BLaER1 treated with 17β-estradiol and CSF1 and Interleukin-3, amounts not matched to agents 10 nM and 100 nM (cell line): Measurements from ENCODE around the gene TSPOAP1.

Source experiments
- H3K27ac ChIP-seq, 11 experiments: shearing (Covaris generic); formaldehyde crosslinking; 2 replicates each; pipeline ENCODE4 v1.8.1; 2022
- H3K27me3 ChIP-seq, 11 experiments: shearing (Covaris generic); formaldehyde crosslinking; 2 replicates each; pipeline ENCODE4 v1.8.1; 2022
- H3K36me3 ChIP-seq, 11 experiments: shearing (Covaris generic); formaldehyde crosslinking; 2 replicates each; pipeline ENCODE4 v1.8.1; 2022
- H3K4me1 ChIP-seq, 10 experiments: shearing (Covaris generic); formaldehyde crosslinking; 2 replicates each; pipeline ENCODE4 v1.8.1; 2022
- H3K4me2 ChIP-seq, 11 experiments: shearing (Covaris generic); formaldehyde crosslinking; 2 replicates each; pipeline ENCODE4 v1.8.1; 2022
- H3K4me3 ChIP-seq, 10 experiments: shearing (Covaris generic); formaldehyde crosslinking; 2 replicates each; pipeline ENCODE4 v1.8.1; 2022
- H3K9ac ChIP-seq, 11 experiments: shearing (Covaris generic); formaldehyde crosslinking; 2 replicates each; pipeline ENCODE4 v1.8.1; 2022
- H3K9me3 ChIP-seq, 11 experiments: shearing (Covaris generic); formaldehyde crosslinking; replicated peaks in 1 of 11; 2 replicates each; pipeline ENCODE4 v1.8.1; 2022
- H4K20me1 ChIP-seq, 11 experiments: shearing (Covaris generic); formaldehyde crosslinking; 2 replicates each; pipeline ENCODE4 v1.8.1; 2022
- Cebpa-rat ChIP-seq, 11 experiments: shearing (Covaris generic); IDR thresholded peaks; 2 replicates each; pipeline ENCODE4 v1.8.1; 2022

Gene TSPOAP1

DNA sequence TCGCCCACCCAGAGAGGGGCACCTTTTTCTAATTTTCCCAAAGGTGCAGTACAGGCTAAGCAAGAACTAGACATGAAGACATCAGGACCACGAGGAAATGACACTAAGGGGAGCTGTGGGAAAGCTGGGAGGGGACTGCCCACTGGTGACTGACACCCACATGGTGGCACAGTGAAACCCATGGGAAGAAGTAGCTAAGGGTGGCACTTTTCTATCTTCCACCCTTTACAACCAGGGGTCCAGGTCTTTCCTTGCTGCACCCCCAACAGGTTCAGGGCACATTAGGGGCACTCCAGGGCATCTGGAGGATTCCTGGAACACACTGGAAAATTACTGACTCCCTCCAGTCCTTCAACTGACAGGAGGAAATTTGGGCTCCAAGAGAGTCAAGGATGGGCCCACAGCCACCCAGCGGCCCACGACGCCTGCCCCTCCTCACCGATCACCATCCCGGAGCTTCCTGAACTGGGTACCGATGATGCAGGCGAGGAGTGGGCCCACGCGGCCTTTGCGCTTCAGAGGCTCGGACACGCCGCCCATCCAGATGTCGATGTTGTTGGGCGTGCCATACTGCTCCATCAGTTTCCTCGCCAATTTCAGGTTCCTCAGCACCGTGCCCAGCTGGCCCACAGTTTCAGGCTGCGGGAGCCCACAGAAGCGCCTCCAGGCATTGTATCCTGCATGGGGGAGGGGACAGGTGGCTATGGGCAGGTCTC, 57.2 kb downstream of the TSPOAP1 start:
- Histone ChIP-seq H3K9me3 (no peaks in the 10 kb centered on the region), H3K27me3 (no peaks in the 10 kb centered on the region), H3K9ac (no peak overlapping the region), H3K36me3 (no peaks in the 10 kb centered on the region), H3K4me2 (no peak overlapping the region), H3K27ac (no peak overlapping the region), H3K4me3 (no peak overlapping the region), H3K4me1 (peaks cover 0 to 5% (median 0%) of the 10 kb centered on the region in 10 experiments; a peak in 1 of 20 replicates), H4K20me1 (no peaks in the 10 kb centered on the region)
- no peak for TF ChIP-seq Cebpa-rat (IDR thresholded peaks at IDR 0.05)

DNA sequence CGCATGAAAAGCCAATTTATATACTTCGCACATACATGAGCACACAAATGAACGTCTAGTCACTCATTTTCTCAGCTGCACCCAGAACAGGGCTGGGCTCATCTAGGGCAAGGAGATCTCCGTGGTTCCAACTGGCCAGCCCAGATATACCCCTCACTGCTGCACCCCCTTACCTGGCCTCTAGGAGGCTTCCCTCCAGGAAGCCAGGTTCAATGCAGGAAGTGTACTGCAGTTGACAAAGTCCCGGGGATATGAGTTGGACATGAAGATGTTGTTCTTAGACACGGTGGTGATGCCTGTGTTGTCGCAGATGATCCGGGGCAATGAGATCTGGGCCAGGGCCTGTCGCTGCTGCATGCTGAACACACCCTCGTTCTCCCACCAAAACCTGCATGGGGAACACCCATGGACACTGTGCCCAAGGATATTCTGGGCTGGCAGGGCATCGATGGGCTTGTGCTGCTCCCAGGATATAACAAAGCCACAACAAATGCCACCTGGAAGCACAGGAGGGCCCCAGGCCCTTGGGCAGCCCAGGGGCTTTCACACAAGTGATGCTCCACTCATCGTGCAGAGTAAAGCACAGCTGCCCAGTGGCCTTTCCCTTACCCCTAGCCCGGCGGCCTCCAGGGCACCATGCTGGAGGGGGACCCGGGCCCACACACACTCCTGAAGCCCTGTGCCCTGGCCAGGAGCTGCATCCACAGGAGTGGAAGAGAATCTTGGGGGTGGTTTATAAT, 57.9 kb downstream of the TSPOAP1 start:
- Histone ChIP-seq H4K20me1 (no peaks in the 10 kb centered on the region), H3K4me2 (no peak overlapping the region), H3K27me3 (no peaks in the 10 kb centered on the region), H3K36me3 (no peaks in the 10 kb centered on the region), H3K9me3 (no peaks in the 10 kb centered on the region), H3K4me3 (no peak overlapping the region), H3K9ac (no peak overlapping the region), H3K27ac (no peak overlapping the region), H3K4me1 (0 out of 20 replicates have a peak, but pooled peaks cover 0 to 5% (median 0%) of the 10 kb centered on the region in 10 experiments)
- no peak for TF ChIP-seq Cebpa-rat (IDR thresholded peaks at IDR 0.05)

DNA sequence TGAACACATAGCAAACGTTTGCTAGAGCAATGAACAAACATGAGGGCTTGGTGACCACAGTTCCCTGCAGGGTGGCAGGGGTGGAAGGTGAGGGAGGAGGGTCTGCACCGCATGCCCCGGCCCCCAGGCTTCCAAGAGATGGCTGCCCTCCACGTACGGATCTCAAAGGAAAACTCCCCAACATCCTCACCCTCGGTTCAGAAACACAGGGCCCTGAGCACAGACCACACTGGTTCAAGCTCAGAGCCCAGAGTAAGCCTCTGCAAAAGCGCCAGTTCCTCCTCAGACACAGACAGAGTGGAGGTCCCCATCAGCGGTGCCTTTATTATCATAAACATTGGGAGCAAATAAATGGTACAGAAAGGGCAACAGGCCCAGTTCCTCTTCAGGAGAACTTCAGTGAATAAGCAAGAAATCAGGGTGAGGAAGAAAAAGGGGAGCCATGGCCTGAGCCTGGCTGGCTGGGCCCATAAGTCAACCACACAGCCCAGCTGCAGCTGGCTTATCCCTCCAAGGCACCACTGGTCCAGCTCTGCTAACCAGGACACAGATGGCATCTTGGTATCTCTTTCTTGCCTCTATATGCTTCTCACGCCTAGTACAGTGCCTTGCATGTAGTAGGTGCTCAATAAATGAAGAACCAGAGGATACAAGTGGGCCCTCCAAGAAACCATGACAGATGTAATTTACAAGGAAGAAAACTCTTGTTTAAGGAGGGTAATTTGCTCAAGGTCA, 58.9 kb downstream of the TSPOAP1 start:
- H3K9me3 ChIP-seq = 0 out of 22 replicates have a peak, but pooled peaks cover 0 to 5% (median 0%) of the 10 kb centered on the region in 11 experiments
- H3K4me2 ChIP-seq = no peak overlapping the region
- H3K27me3 ChIP-seq = no peaks in the 10 kb centered on the region
- no peak overlapping the region for H3K9ac ChIP-seq
- no peak for TF ChIP-seq Cebpa-rat (IDR thresholded peaks at IDR 0.05)
- no peaks in the 10 kb centered on the region for H3K36me3 ChIP-seq
- 0 out of 20 replicates have a peak, but pooled peaks cover 0 to 5% (median 0%) of the 10 kb centered on the region in 10 experiments for H3K4me1 ChIP-seq
- no peak overlapping the region for H3K4me3 ChIP-seq
- H4K20me1 ChIP-seq = no peaks in the 10 kb centered on the region
- H3K27ac ChIP-seq = no peak overlapping the region

DNA sequence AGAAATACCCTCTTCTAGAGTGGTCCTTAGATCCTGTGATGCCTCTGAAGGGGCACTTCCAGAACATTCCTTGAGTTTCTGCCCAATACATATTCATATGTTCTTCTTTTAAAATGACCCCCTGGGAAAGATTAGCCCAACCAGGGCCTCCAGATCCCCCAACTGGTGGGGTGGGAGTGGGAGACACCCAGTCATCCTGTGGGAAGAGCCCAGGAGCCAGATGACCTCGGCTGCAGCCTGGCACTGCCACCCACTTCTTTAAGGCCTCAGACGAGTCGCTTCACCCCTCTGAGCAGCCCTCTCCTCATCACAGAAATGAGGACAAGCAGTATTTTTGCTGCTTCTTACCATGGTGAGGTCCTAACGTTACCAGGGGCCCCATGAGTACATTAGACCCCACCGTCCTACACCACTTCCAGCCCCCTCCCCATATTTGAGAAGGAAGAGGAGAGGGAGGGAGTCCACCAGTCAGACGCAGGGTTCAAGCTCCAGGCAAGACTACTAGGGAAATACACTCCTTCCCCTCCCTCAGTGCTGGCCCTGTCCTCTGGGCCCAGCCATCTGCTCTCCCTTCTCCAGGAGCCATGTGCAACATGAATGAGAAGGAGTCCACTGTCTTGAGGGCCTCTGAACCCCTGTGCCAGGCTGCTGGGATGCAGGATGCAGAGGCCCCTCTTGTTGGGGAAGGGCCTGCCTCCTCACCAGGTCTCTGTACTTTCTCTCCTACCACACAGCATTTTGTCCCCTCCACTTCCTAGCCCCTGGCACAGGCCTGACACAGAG, 59.6 kb downstream of the TSPOAP1 start:
- Histone ChIP-seq H3K4me3 (no peak overlapping the region), H4K20me1 (no peaks in the 10 kb centered on the region), H3K27ac (no peak overlapping the region), H3K27me3 (no peaks in the 10 kb centered on the region), H3K36me3 (no peaks in the 10 kb centered on the region), H3K4me2 (no peak overlapping the region), H3K9ac (no peak overlapping the region), H3K9me3 (0 out of 22 replicates have a peak, but pooled peaks cover 0 to 7% (median 0%) of the 10 kb centered on the region in 11 experiments), H3K4me1 (0 out of 20 replicates have a peak, but pooled peaks cover 0 to 5% (median 0%) of the 10 kb centered on the region in 10 experiments)
- TF ChIP-seq Cebpa-rat (IDR thresholded peaks at IDR 0.05) = no peak

DNA sequence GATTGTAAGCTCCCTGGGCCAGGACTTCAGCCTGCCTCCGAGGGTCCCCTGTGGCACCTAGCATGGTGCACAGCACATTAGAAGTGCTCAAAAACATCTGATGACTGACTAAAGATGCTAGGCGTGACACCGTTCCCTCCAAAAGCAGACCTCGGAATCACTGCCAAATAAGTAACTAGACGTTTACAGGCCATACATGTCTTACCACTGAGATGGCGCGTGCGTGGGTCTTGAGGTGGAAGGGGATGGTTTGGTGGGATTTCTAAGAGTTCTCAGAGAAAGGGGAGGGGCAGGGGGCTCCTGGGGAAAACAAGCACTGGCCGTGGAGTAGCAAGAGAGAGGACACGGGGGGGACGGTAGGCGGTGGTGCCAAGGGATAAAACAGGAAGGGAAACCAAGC, 60.3 kb downstream of the TSPOAP1 start:
- H3K9me3 ChIP-seq = 0 out of 22 replicates have a peak, but pooled peaks cover 0 to 7% (median 0%) of the 10 kb centered on the region in 11 experiments
- no peak for TF ChIP-seq Cebpa-rat (IDR thresholded peaks at IDR 0.05)
- H3K4me2 ChIP-seq = no peak overlapping the region
- H3K27ac ChIP-seq = no peak overlapping the region
- no peaks in the 10 kb centered on the region for H3K36me3 ChIP-seq
- H3K4me3 ChIP-seq = no peak overlapping the region
- H4K20me1 ChIP-seq = no peaks in the 10 kb centered on the region
- 0 out of 20 replicates have a peak, but pooled peaks cover 0 to 3% (median 0%) of the 10 kb centered on the region in 10 experiments for H3K4me1 ChIP-seq
- no peaks in the 10 kb centered on the region for H3K27me3 ChIP-seq
- no peak overlapping the region for H3K9ac ChIP-seq

DNA sequence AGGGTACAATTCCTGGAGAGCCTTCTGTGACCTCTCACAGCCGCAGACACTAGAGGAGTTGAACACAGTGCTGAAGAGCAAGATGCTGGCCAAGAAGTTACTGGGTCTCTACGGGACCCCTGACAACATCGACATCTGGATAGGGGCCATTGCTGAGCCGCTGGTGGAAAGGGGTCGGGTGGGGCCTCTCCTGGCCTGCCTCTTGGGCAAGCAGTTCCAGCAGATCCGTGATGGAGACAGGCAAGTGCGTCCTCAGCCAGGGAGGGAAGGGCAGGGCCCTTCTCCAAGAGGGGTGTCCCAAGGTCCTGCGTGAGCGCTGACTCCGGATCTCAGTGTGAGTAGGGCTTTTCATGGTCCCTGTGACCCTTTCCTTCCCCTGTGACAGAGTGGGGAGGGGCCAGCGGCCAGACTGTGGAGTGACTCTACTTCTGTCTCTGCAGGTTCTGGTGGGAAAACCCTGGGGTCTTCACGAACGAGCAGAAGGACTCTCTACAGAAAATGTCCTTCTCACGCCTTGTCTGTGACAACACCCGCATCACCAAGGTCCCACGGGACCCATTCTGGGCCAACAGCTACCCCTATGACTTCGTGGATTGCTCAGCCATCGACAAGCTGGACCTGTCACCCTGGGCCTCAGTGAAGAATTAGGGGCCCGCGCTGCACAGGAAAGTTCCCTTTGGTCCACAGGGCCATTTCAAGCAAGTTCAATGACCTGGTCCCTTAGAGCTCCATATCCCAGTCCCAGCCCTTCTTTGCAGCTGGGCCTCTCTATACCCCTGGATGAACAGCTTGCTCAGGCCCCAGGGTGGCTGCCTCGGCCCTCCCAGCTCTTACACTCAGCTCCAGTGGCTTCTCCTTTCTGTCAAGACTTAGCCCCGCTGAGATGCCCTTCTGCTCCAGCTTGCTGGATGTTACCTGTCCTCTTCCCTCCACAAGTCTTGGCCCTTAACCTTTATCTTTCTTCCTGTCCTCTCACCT, 61.0 kb downstream of the TSPOAP1 start:
- Histone ChIP-seq H3K27me3 (no peaks in the 10 kb centered on the region), H4K20me1 (no peaks in the 10 kb centered on the region), H3K36me3 (no peaks in the 10 kb centered on the region), H3K27ac (no peak overlapping the region), H3K4me2 (no peak overlapping the region), H3K4me1 (no peaks in the 10 kb centered on the region), H3K4me3 (no peak overlapping the region), H3K9ac (no peak overlapping the region), H3K9me3 (0 out of 22 replicates have a peak, but pooled peaks cover 0 to 7% (median 0%) of the 10 kb centered on the region in 11 experiments)
- TF ChIP-seq Cebpa-rat (IDR thresholded peaks at IDR 0.05) = no peak

DNA sequence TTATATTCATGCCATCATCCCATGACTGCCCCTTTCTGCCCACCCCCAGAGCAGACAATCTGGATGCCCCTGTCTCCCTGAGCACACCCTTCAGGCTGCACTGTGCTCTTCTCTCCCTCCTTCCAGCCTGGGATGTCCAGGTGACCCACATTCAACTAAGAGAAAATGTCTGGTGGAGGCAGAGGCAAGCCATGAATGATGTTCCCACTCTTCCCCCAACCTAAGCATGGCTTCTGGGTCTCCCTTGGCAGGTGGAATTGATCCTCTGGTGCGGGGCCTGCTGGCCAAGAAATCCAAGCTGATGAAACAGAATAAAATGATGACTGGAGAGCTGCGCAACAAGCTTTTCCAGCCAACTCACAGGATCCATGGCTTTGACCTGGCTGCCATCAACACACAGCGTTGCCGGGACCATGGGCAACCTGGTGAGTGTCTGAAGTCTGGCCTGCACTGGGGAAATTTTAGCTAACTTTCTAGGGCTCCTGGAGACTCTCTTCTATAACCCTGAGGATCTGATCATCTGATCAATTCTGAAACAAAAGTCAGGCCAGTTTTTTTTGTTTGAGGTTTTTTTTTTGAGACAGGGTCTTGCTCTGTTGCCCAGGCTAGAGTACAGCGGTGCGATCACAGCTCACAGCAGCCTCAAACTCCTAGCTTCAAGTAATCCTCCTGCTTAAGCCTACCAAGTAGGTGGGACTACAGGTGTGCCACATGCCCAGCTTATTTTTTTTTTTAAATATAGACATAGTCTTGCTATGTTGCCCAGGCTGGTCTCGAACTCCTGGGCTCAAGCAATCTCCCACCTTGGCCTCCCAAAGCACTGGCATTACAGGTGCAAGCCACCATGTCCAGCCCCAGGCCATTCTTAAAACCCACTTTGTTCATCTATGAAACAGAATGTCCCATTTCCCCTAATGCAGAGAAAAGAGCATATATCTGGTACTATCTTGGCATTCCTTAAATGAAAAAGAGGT, 62.4 kb downstream of the TSPOAP1 start:
- H3K27me3 ChIP-seq = no peaks in the 10 kb centered on the region
- no peak overlapping the region for H3K9ac ChIP-seq
- H3K36me3 ChIP-seq = no peaks in the 10 kb centered on the region
- H4K20me1 ChIP-seq = no peaks in the 10 kb centered on the region
- H3K4me3 ChIP-seq = no peak overlapping the region
- no peak overlapping the region for H3K27ac ChIP-seq
- H3K9me3 ChIP-seq = 0 out of 22 replicates have a peak, but pooled peaks cover 0 to 7% (median 0%) of the 10 kb centered on the region in 11 experiments
- H3K4me2 ChIP-seq = no peak overlapping the region
- TF ChIP-seq Cebpa-rat (IDR thresholded peaks at IDR 0.05) = no peak
- no peaks in the 10 kb centered on the region for H3K4me1 ChIP-seq
